Tibial nerve (tissue), 4 donors: ENCODE results near the gene AGK. TPM values are rescaled to one million over a fixed set of nuclear protein-coding genes. Genes with fewer than 3 reads are reported as not detected.

Source experiments
- DNase-seq, 2 donors: peaks; one replicate each; pipeline ENCODE4 v3.0.0-alpha.2; 2019; ENCODE audit warnings: low spot score in 2 of 2
- H3K27ac ChIP-seq, 4 donors: fragments of 200-600 bp; sonication (generic) in 3 of 4; one replicate each; pipeline ENCODE4 v1.5.1; 2017 to 2019; ENCODE audit warnings: mild to moderate bottlenecking in 1 of 4
- H3K27me3 ChIP-seq, 2 donors: fragments of 200-600 bp; sonication (generic) in 1 of 2; one replicate each; pipeline versions ENCODE4 v1.5.1 to v1.6.0; 2017 to 2019
- H3K36me3 ChIP-seq, 3 donors: fragments of 200-600 bp; sonication (generic); one replicate each; pipeline ENCODE4 v1.5.1; 2018 to 2019
- H3K4me1 ChIP-seq, 4 donors: fragments of 200-600 bp; sonication (generic) in 3 of 4; one replicate each; pipeline ENCODE4 v1.5.1; 2017 to 2019
- H3K4me3 ChIP-seq, 4 donors: fragments of 200-600 bp; sonication (generic) in 3 of 4; one replicate each; pipeline ENCODE4 v1.5.1; 2017 to 2019; ENCODE audit warnings: mild to moderate bottlenecking in 1 of 4, moderate library complexity in 1 of 4
- H3K9me3 ChIP-seq, 4 donors: fragments of 200-600 bp; sonication (generic) in 3 of 4; one replicate each; pipeline ENCODE4 v1.5.1; 2017 to 2019
- CTCF ChIP-seq, 5 experiments: fragments of 200-600 bp in 3 of 5; fragments of 450-650 bp in 2 of 5; sonication (generic) in 3 of 5; IDR thresholded peaks; one replicate each; pipeline ENCODE4 v1.5.1; 2016 to 2019; ENCODE audit warnings: antibody characterized with exemption in 5 of 5, mild to moderate bottlenecking in 3 of 5, moderate library complexity in 2 of 5
- EP300 ChIP-seq, 2 donors: sonication (generic); formaldehyde crosslinking; IDR thresholded peaks; one replicate each; pipeline ENCODE4 v1.6.1; 2017; ENCODE audit warnings: antibody characterized with exemption in 2 of 2, mild to moderate bottlenecking in 1 of 2
- POLR2A ChIP-seq, 2 donors: fragments of 450-650 bp; IDR thresholded peaks; one replicate each; pipeline ENCODE4 v1.6.1; 2017; ENCODE audit warnings: antibody characterized with exemption in 2 of 2, mild to moderate bottlenecking in 2 of 2, moderate library complexity in 2 of 2
- WGBS, 2 donors: methylation state at CpG; one replicate each; pipeline ENCODE4 v1.1.5; 2018; 5-methylcytosine and 5-hydroxymethylcytosine counted together
- total RNA-seq, 4 donors: library from RNA; depleted of rRNA; stranded (reverse); fragments of >200 nt; gene quantifications; one replicate each; pipeline ENCODE4 v1.1.0, GENCODE V29; 2016

Gene AGK
- total RNA-seq, 4 donors from 2014 or later = 16.4 to 45.9 (median 26.3) TPM

- Histone ChIP-seq H3K27ac (no peak overlapping the region), H3K4me1 (no peaks in the 10 kb centered on the region), H3K36me3 (peaks cover 0 to 46% (median 13%) of the 10 kb centered on the region in 3 donors), H3K9me3 (no peaks in the 10 kb centered on the region), H3K4me3 (no peak overlapping the region), H3K27me3 (no peaks in the 10 kb centered on the region)
- 86 to 93% methylated on average over 3 of the region's 3 CpGs for WGBS, 2 donors
- no peak for TF ChIP-seq CTCF (IDR thresholded peaks at IDR 0.05)
- DNase-seq = no peak
Observed at GRCh38 chr7:141609576-141609975, 58.4 kb downstream of the AGK start.

- Histone ChIP-seq H3K9me3 (no peaks in the 10 kb centered on the region), H3K36me3 (peaks cover 0 to 42% (median 13%) of the 10 kb centered on the region in 3 donors), H3K27ac (no peak overlapping the region), H3K4me1 (no peaks in the 10 kb centered on the region), H3K27me3 (no peaks in the 10 kb centered on the region), H3K4me3 (no peak overlapping the region)
- DNase-seq = no peak
- TF ChIP-seq CTCF (IDR thresholded peaks at IDR 0.05) (no peak), POLR2A (IDR thresholded peaks at IDR 0.05) (no peak), EP300 (IDR thresholded peaks at IDR 0.05) (no peak)
- 97 to 100% methylated on average over 1 of the region's 1 CpG for WGBS, 2 donors
Observed at GRCh38 chr7:141610671-141611070, 59.5 kb downstream of the AGK start.

- H3K27me3 ChIP-seq = no peaks in the 10 kb centered on the region
- no peak for DNase-seq
- H3K27ac ChIP-seq = no peak overlapping the region
- H3K4me1 ChIP-seq = no peaks in the 10 kb centered on the region
- no peak for TF ChIP-seq CTCF (IDR thresholded peaks at IDR 0.05)
- TF ChIP-seq EP300 (IDR thresholded peaks at IDR 0.05) = no peak
- no peak for TF ChIP-seq POLR2A (IDR thresholded peaks at IDR 0.05)
- H3K36me3 ChIP-seq = peaks cover 0 to 41% (median 13%) of the 10 kb centered on the region in 3 donors
- no peak overlapping the region for H3K4me3 ChIP-seq
- no peaks in the 10 kb centered on the region for H3K9me3 ChIP-seq
Observed at GRCh38 chr7:141612861-141613260, 61.7 kb downstream of the AGK start.

GRCh38 chr7:141617280-141617679 is 66.1 kb downstream of the AGK start:
- no peak for DNase-seq
- Histone ChIP-seq H3K9me3 (no peaks in the 10 kb centered on the region), H3K27me3 (no peaks in the 10 kb centered on the region), H3K4me3 (no peak overlapping the region), H3K36me3 (peaks cover 0 to 34% (median 1%) of the 10 kb centered on the region in 3 donors), H3K4me1 (no peaks in the 10 kb centered on the region), H3K27ac (peak overlapping the region in 1 of 4 donors; percentile 22)
- TF ChIP-seq CTCF (IDR thresholded peaks at IDR 0.05) (no peak), POLR2A (IDR thresholded peaks at IDR 0.05) (no peak), EP300 (IDR thresholded peaks at IDR 0.05) (no peak)

- H3K9me3 ChIP-seq = no peaks in the 10 kb centered on the region
- no peak overlapping the region for H3K4me3 ChIP-seq
- TF ChIP-seq CTCF (IDR thresholded peaks at IDR 0.05) (no peak), EP300 (IDR thresholded peaks at IDR 0.05) (no peak), POLR2A (IDR thresholded peaks at IDR 0.05) (no peak)
- no peak overlapping the region for H3K27ac ChIP-seq
- no peaks in the 10 kb centered on the region for H3K4me1 ChIP-seq
- H3K36me3 ChIP-seq = peaks cover 0 to 42% (median 0%) of the 10 kb centered on the region in 3 donors
- no peaks in the 10 kb centered on the region for H3K27me3 ChIP-seq
- DNase-seq = no peak
- WGBS, 2 donors = 84 to 91% methylated on average over 4 of the region's 4 CpGs
Observed at GRCh38 chr7:141619745-141620144, 68.5 kb downstream of the AGK start.
